Heart right ventricle (tissue), 16 donors: Measurements from ENCODE around the gene ABCG5. TPM values are rescaled to one million over a fixed set of nuclear protein-coding genes. Genes with fewer than 3 reads are reported as not detected.

Experiments used
- ATAC-seq, 8 donors: fragments of 200-7000 bp; cut with Tn5 transposase; one replicate each; pipeline ENCODE4 v1.9.1; 2020; ENCODE audit warnings: mild to moderate bottlenecking in 8 of 8, moderate library complexity in 8 of 8, moderate number of reproducible peaks in 1 of 8
- DNase-seq, 2 donors: peaks; one replicate each; pipeline ENCODE4 v3.0.0-alpha.2; 2020
- H3K27ac ChIP-seq, 10 donors: fragments of 200-600 bp; sonication (generic) in 2 of 10; one replicate each; pipeline versions ENCODE4 v1.5.0 to v1.8.0; 2020 to 2022; ENCODE audit warnings: mild to moderate bottlenecking in 3 of 10
- H3K27me3 ChIP-seq, 7 donors: fragments of 200-600 bp; one replicate each; pipeline ENCODE4 v1.8.0; 2021 to 2022; ENCODE audit warnings: mild to moderate bottlenecking in 2 of 7
- H3K36me3 ChIP-seq, 9 donors: fragments of 200-600 bp; sonication (generic) in 1 of 9; one replicate each; pipeline versions ENCODE4 v1.5.0 to v1.8.0; 2020 to 2022; ENCODE audit warnings: mild to moderate bottlenecking in 2 of 9
- H3K4me1 ChIP-seq, 9 donors: fragments of 200-600 bp; sonication (generic) in 1 of 9; one replicate each; pipeline versions ENCODE4 v1.5.0 to v1.8.0; 2020 to 2022; ENCODE audit warnings: mild to moderate bottlenecking in 4 of 9
- H3K4me3 ChIP-seq, 10 donors: fragments of 200-600 bp; sonication (generic) in 2 of 10; one replicate each; pipeline versions ENCODE4 v1.5.0 to v1.8.0; 2020 to 2022; ENCODE audit warnings: mild to moderate bottlenecking in 7 of 10, moderate library complexity in 2 of 10
- H3K9me3 ChIP-seq, 11 donors: fragments of 200-600 bp in 10 of 11; sonication (generic) in 2 of 11; one replicate each; pipeline versions ENCODE4 v1.5.0 to v1.8.0; 2013 to 2022; ENCODE audit warnings: mild to moderate bottlenecking in 2 of 11, control low read depth in 1 of 11, moderate library complexity in 1 of 11
- WGBS, 2 donors: extraction: QIAGEN DNeasy Blood & Tissue Kit; methylation state at CpG; one replicate each; pipeline ENCODE4 v1.1.7; 2013; ENCODE audit warnings: inconsistent platforms in 1 of 2; 5-methylcytosine and 5-hydroxymethylcytosine counted together
- intact Hi-C, 10 donors: fragments of 100-400 bp; cut with DNase I; formaldehyde crosslinking; loops; one replicate each; pipeline versions ENCODE4 v1.11.1 to v1.14.2; 2022
- polyA plus RNA-seq, 2 donors: library from polyadenylated mRNA; stranded (reverse); fragments of 200-250 nt; gene quantifications; one replicate each; pipeline ENCODE4 v1.2.3, GENCODE V29; 2013
- total RNA-seq, 10 donors: library from RNA; stranded (reverse); fragmentation: NEBNext Ultra II Directional in 3 of 10; extraction: Animal tissue kit (Norgen Biotek cat#: 25700) in 3 of 10; gene quantifications; one replicate each; pipeline versions ENCODE4 v1.2.1 to v1.2.4, GENCODE V29; 2021 to 2023
- TF ChIP-seq, protein P1 (sequence below), 9 donors: fragments of 200-600 bp; sonication (generic) in 2 of 9; IDR thresholded peaks; one replicate each; pipeline versions ENCODE4 v1.5.0 to v1.8.0; 2021 to 2022; ENCODE audit warnings: antibody characterized with exemption in 9 of 9, mild to moderate bottlenecking in 5 of 9, moderate library complexity in 1 of 9
- donor health status: Arrhythmogenic right ventricular cardiomyopathy.
- donor health status: ischemic (EF 13 %, LVEDD 7.1; RV severe dilation, severe dysfunction).
- donor health status: healthy with polysubstance abuse.
- donor health status: DM: no; HTN: yes; CAD: no.
- donor health status: DM: no; HTN: no; CAD: no.
- donor health status: ischemic (EF 25% LVEDD 6.9; RV normal size, moderate dysfunction).
- donor health status: ischemic (EF 25% LVEDD 5.7; RV mildly dilated, moderate dysfunction).
- donor health status: healthy.
- donor health status: DM: yes; HTN: yes; CAD: no.
- donor health status: Ischemic cardiomyopathy.
- donor health status: ischemic (EF 35%, LVEDD 5.7; RV mildly dilated, moderate dysfunction).
- donor health status: nonischemic (EF 11% LVEDD 7.7; RV severe dilation, severe dysfunction).
- donor health status: DM: yes; HTN: yes; CAD: no.
- donor health status: PGD.
- donor health status: ischemic (EF 29% LVEDD 5.4; RV normal size, mild dysfunction).
- donor health status: nonischemic (EF 23%, LVEDD 6.1; RV moderate dilation, normal function).

The ABCG5 gene
- total and polyA plus RNA-seq, 12 donors, result 0.13 TPM; not detected in 11

DNA sequence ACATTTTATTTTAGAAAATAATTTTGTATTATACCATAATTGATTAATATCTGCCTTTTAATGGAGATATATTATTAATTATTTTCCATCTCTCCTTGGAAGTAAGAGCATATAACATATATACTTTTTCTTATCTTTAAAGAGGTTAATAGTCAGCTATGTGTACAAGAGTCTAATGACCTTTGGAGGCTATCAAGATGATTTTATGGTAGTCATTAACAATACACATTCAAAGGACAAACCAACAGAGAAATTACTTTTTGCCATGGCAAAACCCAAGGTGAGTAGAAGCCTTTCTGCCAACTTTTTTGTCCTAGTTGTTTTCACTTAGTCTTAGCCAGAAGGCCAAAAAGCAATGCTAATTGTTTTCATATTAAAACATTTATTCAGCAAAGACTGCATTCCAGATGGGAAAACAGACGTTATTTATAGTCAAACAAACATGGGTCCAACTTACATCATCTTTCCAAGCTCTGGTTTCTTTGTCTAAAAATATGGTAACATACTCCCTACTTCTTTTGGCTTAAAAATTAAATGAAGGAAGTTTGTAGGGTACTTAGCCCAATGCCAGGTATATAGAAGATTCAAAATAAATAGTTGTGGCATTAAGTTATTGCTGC, 74.4 kb downstream of the ABCG5 start:
- ATAC-seq, result no peak

DNA sequence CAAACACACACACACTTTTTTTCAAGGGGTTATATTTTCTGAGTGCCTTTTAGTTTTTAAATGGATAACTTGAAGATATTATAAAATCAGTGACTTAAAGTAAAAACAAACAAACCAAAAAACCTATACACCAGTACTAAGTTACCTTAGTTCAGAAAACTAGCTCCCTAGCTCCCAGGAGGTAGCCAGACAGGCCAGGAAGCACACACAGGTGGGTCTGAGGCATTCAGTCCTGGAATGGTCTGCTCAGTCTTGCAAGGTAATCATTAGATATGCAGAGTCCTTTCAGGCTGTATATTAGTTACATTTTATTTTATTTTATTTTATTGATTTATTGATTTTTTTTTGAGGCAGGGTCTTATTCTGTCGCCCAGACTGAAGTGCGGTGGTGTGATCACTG, 75.5 kb downstream of the ABCG5 start:
- peaks cover 0 to 9% (median 0%) of the 10 kb centered on the region in 9 donors for H3K36me3 ChIP-seq
- no peak overlapping the region for H3K27ac ChIP-seq
- TF ChIP-seq, protein P1, sequence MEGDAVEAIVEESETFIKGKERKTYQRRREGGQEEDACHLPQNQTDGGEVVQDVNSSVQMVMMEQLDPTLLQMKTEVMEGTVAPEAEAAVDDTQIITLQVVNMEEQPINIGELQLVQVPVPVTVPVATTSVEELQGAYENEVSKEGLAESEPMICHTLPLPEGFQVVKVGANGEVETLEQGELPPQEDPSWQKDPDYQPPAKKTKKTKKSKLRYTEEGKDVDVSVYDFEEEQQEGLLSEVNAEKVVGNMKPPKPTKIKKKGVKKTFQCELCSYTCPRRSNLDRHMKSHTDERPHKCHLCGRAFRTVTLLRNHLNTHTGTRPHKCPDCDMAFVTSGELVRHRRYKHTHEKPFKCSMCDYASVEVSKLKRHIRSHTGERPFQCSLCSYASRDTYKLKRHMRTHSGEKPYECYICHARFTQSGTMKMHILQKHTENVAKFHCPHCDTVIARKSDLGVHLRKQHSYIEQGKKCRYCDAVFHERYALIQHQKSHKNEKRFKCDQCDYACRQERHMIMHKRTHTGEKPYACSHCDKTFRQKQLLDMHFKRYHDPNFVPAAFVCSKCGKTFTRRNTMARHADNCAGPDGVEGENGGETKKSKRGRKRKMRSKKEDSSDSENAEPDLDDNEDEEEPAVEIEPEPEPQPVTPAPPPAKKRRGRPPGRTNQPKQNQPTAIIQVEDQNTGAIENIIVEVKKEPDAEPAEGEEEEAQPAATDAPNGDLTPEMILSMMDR (IDR thresholded peaks at IDR 0.05), result no peak
- ATAC-seq (no peak), DNase-seq (no peak)
- no peaks in the 10 kb centered on the region for H3K27me3 ChIP-seq
- intact Hi-C loops, result no loop called here
- H3K4me1 ChIP-seq, result peaks cover 0 to 8% (median 0%) of the 10 kb centered on the region in 9 donors
- no peaks in the 10 kb centered on the region for H3K9me3 ChIP-seq
- 98 to 100% methylated on average over 2 of the region's 2 CpGs for WGBS, 2 donors
- no peak overlapping the region for H3K4me3 ChIP-seq

More for the DNA sequence above, 74.4 kb downstream of the ABCG5 start:
- Histone ChIP-seq H3K9me3 (no peaks in the 10 kb centered on the region), H3K4me1 (peaks cover 0 to 4% (median 0%) of the 10 kb centered on the region in 9 donors), H3K27ac (no peak overlapping the region), H3K36me3 (peaks cover 0 to 9% (median 0%) of the 10 kb centered on the region in 9 donors), H3K27me3 (no peaks in the 10 kb centered on the region), H3K4me3 (no peak overlapping the region)
- TF ChIP-seq, protein P1 (IDR thresholded peaks at IDR 0.05), result no peak
- WGBS, 2 donors, result 43 to 46% methylated on average over 1 of the region's 1 CpG
- intact Hi-C loops, result no loop called here
- DNase-seq, result no peak

Other genes starting within 250 kb of the ABCG5 start
- 10 to 100 TPM; 12.4 to 18.0 (median 15.4) TPM for gene THADA, start 242.8 kb downstream of the ABCG5 start, total RNA-seq
- gene THADA, start 242.8 kb downstream of the ABCG5 start, polyA plus RNA-seq, result 10 to 100 TPM in 1 of 2 donors, 1 to 10 TPM in 1; 7.5 to 12.2 TPM
- 1 to 10 TPM in 7 of 10 donors, under 1 TPM in 3; 0.72 to 3.1 (median 1.3) TPM for gene PLEKHH2, start 201.6 kb downstream of the ABCG5 start, total RNA-seq
- 1 to 10 TPM in 1 of 2 donors, under 1 TPM in 1; 0.23 to 1.4 TPM for gene PLEKHH2, start 201.6 kb downstream of the ABCG5 start, polyA plus RNA-seq
- 1 to 10 TPM in 8 of 10 donors, under 1 TPM in 2; 0.85 to 2.2 (median 1.4) TPM for gene C1GALT1C1L, start 162.4 kb downstream of the ABCG5 start, total RNA-seq
- gene C1GALT1C1L, start 162.4 kb downstream of the ABCG5 start, polyA plus RNA-seq, result 1 to 10 TPM in 1 of 2 donors, under 1 TPM in 1; 0.48 to 1.8 TPM
- gene DYNC2LI1, start 64.8 kb downstream of the ABCG5 start, total RNA-seq, result 10 to 100 TPM in 6 of 10 donors, 1 to 10 TPM in 4; 4.8 to 13.8 (median 10.7) TPM
- 10 to 100 TPM in 1 of 2 donors, 1 to 10 TPM in 1; 8.5 to 12.9 TPM for gene DYNC2LI1, start 64.8 kb downstream of the ABCG5 start, polyA plus RNA-seq
- gene ABCG8, start 132 bp upstream of the ABCG5 start, total RNA-seq, result 1 to 10 TPM in 1 of 10 donors, not detected in 9; 1.4 TPM
- gene ABCG8, start 132 bp upstream of the ABCG5 start, polyA plus RNA-seq, result under 1 TPM in 1 of 2 donors, not detected in 1; 0.15 TPM
- 100 to 1,000 TPM in 8 of 10 donors, 10 to 100 TPM in 2; 77.1 to 123 (median 114) TPM for gene LRPPRC, start 157.2 kb upstream of the ABCG5 start, total RNA-seq
- gene LRPPRC, start 157.2 kb upstream of the ABCG5 start, polyA plus RNA-seq, result 10 to 100 TPM; 26.1 to 32.3 TPM